SK-N-SH treated with all-trans-retinoic acid at 6 μM for 48 hours (cell line): Measurements from ENCODE around the gene CHST8.

ENCODE experiments used
- ATAC-seq: fragments of 200-7000 bp; cut with Tn5 transposase; 3 replicates; pipeline ENCODE4 v1.9.1; 2020; ENCODE audit warnings: mild to moderate bottlenecking, moderate library complexity
- CREB5 ChIP-seq: fragments of 250-450 bp; sonication (Bioruptor Pico); IDR thresholded peaks from 2 replicates; pipeline ENCODE4 v1.5.1; 2020; ENCODE audit warnings: low read depth, mild to moderate bottlenecking, moderate library complexity
- CSDC2 ChIP-seq: fragments of 250-450 bp; sonication (Bioruptor Pico); IDR thresholded peaks from 2 replicates; pipeline ENCODE4 v1.5.0; 2020; ENCODE audit warnings: mild to moderate bottlenecking, moderate library complexity
- ESRRG ChIP-seq: fragments of 250-450 bp; sonication (Bioruptor Pico); IDR thresholded peaks from 2 replicates; pipeline ENCODE4 v1.6.1; 2021; ENCODE audit warnings: mild to moderate bottlenecking
- GLIS3 ChIP-seq: fragments of 250-450 bp; sonication (Bioruptor Pico); IDR thresholded peaks from 2 replicates; pipeline ENCODE4 v1.5.0; 2020; ENCODE audit warnings: mild to moderate bottlenecking, moderate library complexity
- ISL1 ChIP-seq: fragments of 250-450 bp; sonication (Bioruptor Pico); IDR thresholded peaks from 2 replicates; pipeline ENCODE4 v2.1.2; 2022; ENCODE audit warnings: mild to moderate bottlenecking, moderate library complexity
- OSR1 ChIP-seq: fragments of 250-450 bp; sonication (Bioruptor Pico); IDR thresholded peaks from 2 replicates; pipeline ENCODE4 v1.8.0; 2022; ENCODE audit warnings: moderate library complexity, mild to moderate bottlenecking, inconsistent platforms
- PPARA ChIP-seq: fragments of 250-450 bp; sonication (Bioruptor Pico); IDR thresholded peaks from 2 replicates; pipeline ENCODE4 v1.5.0; 2020; ENCODE audit warnings: mild to moderate bottlenecking, borderline replicate concordance
- RARB ChIP-seq: fragments of 250-450 bp; sonication (Bioruptor Pico); IDR thresholded peaks from 2 replicates; pipeline ENCODE4 v1.8.0; 2021; ENCODE audit warnings: mild to moderate bottlenecking, moderate library complexity
- SNAI2 ChIP-seq: fragments of 250-450 bp; sonication (Bioruptor Pico); IDR thresholded peaks from 2 replicates; pipeline ENCODE4 v1.5.0; 2020; ENCODE audit warnings: mild to moderate bottlenecking, moderate library complexity
- TCF4 ChIP-seq: fragments of 250-450 bp; sonication (Bioruptor Pico); IDR thresholded peaks from 2 replicates; pipeline ENCODE4 v1.8.0; 2021; ENCODE audit warnings: mild to moderate bottlenecking, moderate library complexity, borderline replicate concordance
- TOX ChIP-seq: fragments of 250-450 bp; sonication (Bioruptor Pico); IDR thresholded peaks from 2 replicates; pipeline ENCODE4 v1.8.0; 2021; ENCODE audit warnings: mild to moderate bottlenecking, moderate library complexity, borderline replicate concordance
- ZFP3 ChIP-seq: fragments of 250-450 bp; sonication (Bioruptor Pico); IDR thresholded peaks from 2 replicates; pipeline ENCODE4 v1.5.0; 2020; ENCODE audit warnings: mild to moderate bottlenecking, moderate library complexity
- ZNF565 ChIP-seq: fragments of 450-650 bp; formaldehyde crosslinking; conservative IDR thresholded peaks from 2 replicates; pipeline ENCODE4 v1.5.0; 2020; ENCODE audit warnings: low read depth, mild to moderate bottlenecking, moderate library complexity
- ZNF70 ChIP-seq: fragments of 450-650 bp; formaldehyde crosslinking; IDR thresholded peaks from 2 replicates; pipeline ENCODE4 v1.5.0; 2020; ENCODE audit warnings: mild to moderate bottlenecking, moderate library complexity
- ZNF8 ChIP-seq: fragments of 450-650 bp; formaldehyde crosslinking; IDR thresholded peaks from 2 replicates; pipeline ENCODE4 v1.5.0; 2020; ENCODE audit warnings: mild to moderate bottlenecking, moderate library complexity
- TF ChIP-seq, protein P1 (sequence below): fragments of 250-450 bp; sonication (Bioruptor Pico); IDR thresholded peaks from 2 replicates; pipeline ENCODE4 v1.8.0; 2021; ENCODE audit warnings: low read depth, mild to moderate bottlenecking, moderate library complexity, borderline replicate concordance
- TF ChIP-seq, protein P2 (sequence below): fragments of 250-450 bp; sonication (Bioruptor Pico); IDR thresholded peaks from 2 replicates; pipeline ENCODE4 v1.5.0; 2020; ENCODE audit warnings: mild to moderate bottlenecking, moderate library complexity
- TF ChIP-seq, protein P3 (sequence below): fragments of 250-450 bp; sonication (Bioruptor Pico); IDR thresholded peaks from 2 replicates; pipeline ENCODE4 v1.5.1; 2021; ENCODE audit warnings: mild to moderate bottlenecking, moderate library complexity
- TF ChIP-seq, protein P4 (sequence below): fragments of 250-450 bp; sonication (Bioruptor Pico); IDR thresholded peaks from 2 replicates; pipeline ENCODE4 v1.8.0; 2020; ENCODE audit warnings: mild to moderate bottlenecking, moderate library complexity, borderline replicate concordance

Gene CHST8

GRCh38 chr19:33801411-33801810 is 179.7 kb downstream of the CHST8 start:
- no peak for ATAC-seq
- no peak for TF ChIP-seq TOX
- no peak for TF ChIP-seq PPARA
- no peak for TF ChIP-seq OSR1
- TF ChIP-seq CSDC2 (CRISPR knock-in tag) = no peak
- TF ChIP-seq, protein P1, sequence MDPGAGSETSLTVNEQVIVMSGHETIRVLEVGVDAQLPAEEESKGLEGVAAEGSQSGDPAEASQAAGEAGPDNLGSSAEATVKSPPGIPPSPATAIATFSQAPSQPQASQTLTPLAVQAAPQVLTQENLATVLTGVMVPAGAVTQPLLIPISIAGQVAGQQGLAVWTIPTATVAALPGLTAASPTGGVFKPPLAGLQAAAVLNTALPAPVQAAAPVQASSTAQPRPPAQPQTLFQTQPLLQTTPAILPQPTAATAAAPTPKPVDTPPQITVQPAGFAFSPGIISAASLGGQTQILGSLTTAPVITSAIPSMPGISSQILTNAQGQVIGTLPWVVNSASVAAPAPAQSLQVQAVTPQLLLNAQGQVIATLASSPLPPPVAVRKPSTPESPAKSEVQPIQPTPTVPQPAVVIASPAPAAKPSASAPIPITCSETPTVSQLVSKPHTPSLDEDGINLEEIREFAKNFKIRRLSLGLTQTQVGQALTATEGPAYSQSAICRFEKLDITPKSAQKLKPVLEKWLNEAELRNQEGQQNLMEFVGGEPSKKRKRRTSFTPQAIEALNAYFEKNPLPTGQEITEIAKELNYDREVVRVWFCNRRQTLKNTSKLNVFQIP (CRISPR knock-in tag) = no peak
- TF ChIP-seq ESRRG = no peak
- no peak for TF ChIP-seq CREB5 (CRISPR knock-in tag)
- no peak for TF ChIP-seq RARB (CRISPR knock-in tag)
- TF ChIP-seq GLIS3 (CRISPR knock-in tag) = no peak
- TF ChIP-seq, protein P2, sequence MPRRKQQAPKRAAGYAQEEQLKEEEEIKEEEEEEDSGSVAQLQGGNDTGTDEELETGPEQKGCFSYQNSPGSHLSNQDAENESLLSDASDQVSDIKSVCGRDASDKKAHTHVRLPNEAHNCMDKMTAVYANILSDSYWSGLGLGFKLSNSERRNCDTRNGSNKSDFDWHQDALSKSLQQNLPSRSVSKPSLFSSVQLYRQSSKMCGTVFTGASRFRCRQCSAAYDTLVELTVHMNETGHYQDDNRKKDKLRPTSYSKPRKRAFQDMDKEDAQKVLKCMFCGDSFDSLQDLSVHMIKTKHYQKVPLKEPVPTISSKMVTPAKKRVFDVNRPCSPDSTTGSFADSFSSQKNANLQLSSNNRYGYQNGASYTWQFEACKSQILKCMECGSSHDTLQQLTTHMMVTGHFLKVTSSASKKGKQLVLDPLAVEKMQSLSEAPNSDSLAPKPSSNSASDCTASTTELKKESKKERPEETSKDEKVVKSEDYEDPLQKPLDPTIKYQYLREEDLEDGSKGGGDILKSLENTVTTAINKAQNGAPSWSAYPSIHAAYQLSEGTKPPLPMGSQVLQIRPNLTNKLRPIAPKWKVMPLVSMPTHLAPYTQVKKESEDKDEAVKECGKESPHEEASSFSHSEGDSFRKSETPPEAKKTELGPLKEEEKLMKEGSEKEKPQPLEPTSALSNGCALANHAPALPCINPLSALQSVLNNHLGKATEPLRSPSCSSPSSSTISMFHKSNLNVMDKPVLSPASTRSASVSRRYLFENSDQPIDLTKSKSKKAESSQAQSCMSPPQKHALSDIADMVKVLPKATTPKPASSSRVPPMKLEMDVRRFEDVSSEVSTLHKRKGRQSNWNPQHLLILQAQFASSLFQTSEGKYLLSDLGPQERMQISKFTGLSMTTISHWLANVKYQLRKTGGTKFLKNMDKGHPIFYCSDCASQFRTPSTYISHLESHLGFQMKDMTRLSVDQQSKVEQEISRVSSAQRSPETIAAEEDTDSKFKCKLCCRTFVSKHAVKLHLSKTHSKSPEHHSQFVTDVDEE (CRISPR knock-in tag) = no peak
- TF ChIP-seq, protein P3, sequence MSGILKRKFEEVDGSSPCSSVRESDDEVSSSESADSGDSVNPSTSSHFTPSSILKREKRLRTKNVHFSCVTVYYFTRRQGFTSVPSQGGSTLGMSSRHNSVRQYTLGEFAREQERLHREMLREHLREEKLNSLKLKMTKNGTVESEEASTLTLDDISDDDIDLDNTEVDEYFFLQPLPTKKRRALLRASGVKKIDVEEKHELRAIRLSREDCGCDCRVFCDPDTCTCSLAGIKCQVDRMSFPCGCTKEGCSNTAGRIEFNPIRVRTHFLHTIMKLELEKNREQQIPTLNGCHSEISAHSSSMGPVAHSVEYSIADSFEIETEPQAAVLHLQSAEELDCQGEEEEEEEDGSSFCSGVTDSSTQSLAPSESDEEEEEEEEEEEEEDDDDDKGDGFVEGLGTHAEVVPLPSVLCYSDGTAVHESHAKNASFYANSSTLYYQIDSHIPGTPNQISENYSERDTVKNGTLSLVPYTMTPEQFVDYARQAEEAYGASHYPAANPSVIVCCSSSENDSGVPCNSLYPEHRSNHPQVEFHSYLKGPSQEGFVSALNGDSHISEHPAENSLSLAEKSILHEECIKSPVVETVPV (CRISPR knock-in tag) = no peak
- no peak for TF ChIP-seq SNAI2 (CRISPR knock-in tag)
- no peak for TF ChIP-seq ZNF565 (CRISPR knock-in tag)
- no peak for TF ChIP-seq ZFP3 (CRISPR knock-in tag)
- TF ChIP-seq ZNF8 (CRISPR knock-in tag) = no peak
- TF ChIP-seq ZNF70 = no peak

DNA sequence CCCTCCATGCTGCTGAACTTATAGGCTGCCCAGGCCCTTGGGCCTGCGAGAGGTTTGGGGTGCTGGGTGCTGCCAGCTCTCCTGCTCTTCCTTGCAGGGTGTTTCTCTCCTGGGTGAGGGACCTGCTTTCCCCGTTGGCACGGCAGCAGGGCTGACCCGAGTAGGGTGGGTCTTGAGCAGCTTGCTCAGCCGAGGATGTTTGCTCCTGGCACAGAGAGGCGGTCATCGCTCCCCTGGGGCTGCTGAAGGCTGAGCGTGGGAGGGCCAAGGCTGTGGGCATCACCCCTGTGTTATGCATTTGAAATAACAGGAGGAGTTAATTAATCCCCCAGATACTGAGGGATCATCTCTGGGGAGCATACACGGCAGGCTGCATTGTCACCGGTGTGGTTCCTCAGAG is 180.2 kb downstream of the CHST8 start:
- TF ChIP-seq ESRRG (no peak), CREB5 (CRISPR knock-in tag) (no peak), ISL1 (no peak), OSR1 (no peak), GLIS3 (CRISPR knock-in tag) (no peak), PPARA (no peak), TCF4 (CRISPR knock-in tag) (no peak)
- TF ChIP-seq, protein P3 (CRISPR knock-in tag) = no peak
- TF ChIP-seq, protein P4, sequence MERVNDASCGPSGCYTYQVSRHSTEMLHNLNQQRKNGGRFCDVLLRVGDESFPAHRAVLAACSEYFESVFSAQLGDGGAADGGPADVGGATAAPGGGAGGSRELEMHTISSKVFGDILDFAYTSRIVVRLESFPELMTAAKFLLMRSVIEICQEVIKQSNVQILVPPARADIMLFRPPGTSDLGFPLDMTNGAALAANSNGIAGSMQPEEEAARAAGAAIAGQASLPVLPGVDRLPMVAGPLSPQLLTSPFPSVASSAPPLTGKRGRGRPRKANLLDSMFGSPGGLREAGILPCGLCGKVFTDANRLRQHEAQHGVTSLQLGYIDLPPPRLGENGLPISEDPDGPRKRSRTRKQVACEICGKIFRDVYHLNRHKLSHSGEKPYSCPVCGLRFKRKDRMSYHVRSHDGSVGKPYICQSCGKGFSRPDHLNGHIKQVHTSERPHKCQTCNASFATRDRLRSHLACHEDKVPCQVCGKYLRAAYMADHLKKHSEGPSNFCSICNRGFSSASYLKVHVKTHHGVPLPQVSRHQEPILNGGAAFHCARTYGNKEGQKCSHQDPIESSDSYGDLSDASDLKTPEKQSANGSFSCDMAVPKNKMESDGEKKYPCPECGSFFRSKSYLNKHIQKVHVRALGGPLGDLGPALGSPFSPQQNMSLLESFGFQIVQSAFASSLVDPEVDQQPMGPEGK = no peak
- no peak for ATAC-seq

- no peak for ATAC-seq
- TF ChIP-seq, protein P2 (CRISPR knock-in tag) = no peak
- no peak for TF ChIP-seq GLIS3 (CRISPR knock-in tag)
Measured at GRCh38 chr19:33802801-33803200, 181.0 kb downstream of the CHST8 start.
